ENCODE measurements around the gene SREBF1.

SREBF1 gene

GRCh38 chr17:17836818-17837379 is at the start of gene SREBF1:
SREBF1 (minus strand) TSS chr17:17836986; CDS start chr17:17836817, 169 bp downstream.
- DNase-seq (ENCODE audit: extremely low read depth in 1 of 2, low read depth in 1 of 2) = peak; percentile 50 to 52

GRCh38 chr17:17886226-17886625 is 49.4 kb upstream of the SREBF1 start:
- DNase-seq (ENCODE audit: extremely low read depth in 1 of 2, low read depth in 1 of 2) = no peak

- DNase-seq (ENCODE audit: extremely low read depth in 1 of 2, low read depth in 1 of 2) = no peak
These were observed 47.9 kb upstream of the SREBF1 start for GRCh38 chr17:17884391-17885357.

GRCh38 chr17:17883801-17884200 is 47.0 kb upstream of the SREBF1 start:
- no peak for DNase-seq (ENCODE audit: extremely low read depth in 1 of 2, low read depth in 1 of 2)

GRCh38 chr17:17882082-17882581 is 45.3 kb upstream of the SREBF1 start:
- DNase-seq (ENCODE audit: extremely low read depth in 1 of 2, low read depth in 1 of 2) = no peak

GRCh38 chr17:17880577-17881196 is 43.9 kb upstream of the SREBF1 start:
- no peak for DNase-seq (ENCODE audit: extremely low read depth in 1 of 2, low read depth in 1 of 2)

GRCh38 chr17:17877529-17878358 is 41.0 kb upstream of the SREBF1 start:
- DNase-seq (ENCODE audit: extremely low read depth in 1 of 2, low read depth in 1 of 2) = no peak

GRCh38 chr17:17876959-17877528 is 40.3 kb upstream of the SREBF1 start:
- DNase-seq (ENCODE audit: extremely low read depth in 1 of 2, low read depth in 1 of 2) = no peak

GRCh38 chr17:17874478-17874877 is 37.7 kb upstream of the SREBF1 start:
- DNase-seq (ENCODE audit: extremely low read depth in 1 of 2, low read depth in 1 of 2) = no peak

GRCh38 chr17:17873450-17873991 is 36.7 kb upstream of the SREBF1 start:
- no peak for DNase-seq (ENCODE audit: extremely low read depth in 1 of 2, low read depth in 1 of 2)

- no peak for DNase-seq (ENCODE audit: extremely low read depth in 1 of 2, low read depth in 1 of 2)
These were observed 36.0 kb upstream of the SREBF1 start for GRCh38 chr17:17872547-17873345.

- no peak for DNase-seq (ENCODE audit: extremely low read depth in 1 of 2, low read depth in 1 of 2)
These were observed 35.1 kb upstream of the SREBF1 start for GRCh38 chr17:17871913-17872312.

- DNase-seq (ENCODE audit: extremely low read depth in 1 of 2, low read depth in 1 of 2) = no peak
These were observed 33.5 kb upstream of the SREBF1 start for GRCh38 chr17:17870247-17870646.

GRCh38 chr17:17868641-17869522 is 32.1 kb upstream of the SREBF1 start:
- DNase-seq (ENCODE audit: extremely low read depth in 1 of 2, low read depth in 1 of 2) = no peak

- DNase-seq (ENCODE audit: extremely low read depth in 1 of 2, low read depth in 1 of 2) = no peak
These were observed 30.1 kb upstream of the SREBF1 start for GRCh38 chr17:17866897-17867296.

- no peak for DNase-seq (ENCODE audit: extremely low read depth in 1 of 2, low read depth in 1 of 2)
These were observed 29.6 kb upstream of the SREBF1 start for GRCh38 chr17:17866425-17866824.

- DNase-seq (ENCODE audit: extremely low read depth in 1 of 2, low read depth in 1 of 2) = no peak
These were observed 28.2 kb upstream of the SREBF1 start for GRCh38 chr17:17865035-17865434.

- DNase-seq (ENCODE audit: extremely low read depth in 1 of 2, low read depth in 1 of 2) = no peak
These were observed 24.0 kb upstream of the SREBF1 start for GRCh38 chr17:17860766-17861107.

All from stimulated activated CD8-positive, alpha-beta memory T cell treated with anti-CD3 and anti-CD28 coated beads, Interleukin-7, amount 100 ng/mL, for 48 hours (primary cell).